ENCODE measurements around the gene COL17A1. TPM values are rescaled to one million over a fixed set of nuclear protein-coding genes. Genes with fewer than 3 reads are reported as not detected.

COL17A1 gene
- total and polyA plus RNA-seq, 8 donors: 0.45 to 53.3 (median 4.5) TPM

- DNase-seq: no peak
- 67 to 78% (median 76%) methylated on average over 16 of the region's 16 CpGs for WGBS, 5 donors
- Histone ChIP-seq H3K36me3 (peaks cover 3 to 23% (median 17%) of the 10 kb centered on the region in 4 donors), H3K4me3 (no peak overlapping the region), H3K9me3 (no peaks in the 10 kb centered on the region), H3K27ac (no peak overlapping the region), H3K27me3 (no peaks in the 10 kb centered on the region), H3K4me1 (no peaks in the 10 kb centered on the region)
- intact Hi-C loops (cut with DNase I; ENCODE audit: low total_unique reads): no loop called here
- TF ChIP-seq, protein P1, sequence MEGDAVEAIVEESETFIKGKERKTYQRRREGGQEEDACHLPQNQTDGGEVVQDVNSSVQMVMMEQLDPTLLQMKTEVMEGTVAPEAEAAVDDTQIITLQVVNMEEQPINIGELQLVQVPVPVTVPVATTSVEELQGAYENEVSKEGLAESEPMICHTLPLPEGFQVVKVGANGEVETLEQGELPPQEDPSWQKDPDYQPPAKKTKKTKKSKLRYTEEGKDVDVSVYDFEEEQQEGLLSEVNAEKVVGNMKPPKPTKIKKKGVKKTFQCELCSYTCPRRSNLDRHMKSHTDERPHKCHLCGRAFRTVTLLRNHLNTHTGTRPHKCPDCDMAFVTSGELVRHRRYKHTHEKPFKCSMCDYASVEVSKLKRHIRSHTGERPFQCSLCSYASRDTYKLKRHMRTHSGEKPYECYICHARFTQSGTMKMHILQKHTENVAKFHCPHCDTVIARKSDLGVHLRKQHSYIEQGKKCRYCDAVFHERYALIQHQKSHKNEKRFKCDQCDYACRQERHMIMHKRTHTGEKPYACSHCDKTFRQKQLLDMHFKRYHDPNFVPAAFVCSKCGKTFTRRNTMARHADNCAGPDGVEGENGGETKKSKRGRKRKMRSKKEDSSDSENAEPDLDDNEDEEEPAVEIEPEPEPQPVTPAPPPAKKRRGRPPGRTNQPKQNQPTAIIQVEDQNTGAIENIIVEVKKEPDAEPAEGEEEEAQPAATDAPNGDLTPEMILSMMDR (IDR thresholded peaks at IDR 0.05): no peak
- TF ChIP-seq POLR2AphosphoS5 (IDR thresholded peaks at IDR 0.05) (no peak), EP300 (IDR thresholded peaks at IDR 0.05) (no peak), POLR2A (IDR thresholded peaks at IDR 0.05) (no peak)
These were observed 48.3 kb downstream of the COL17A1 start for GRCh38 chr10:104037261-104037951.

DNA sequence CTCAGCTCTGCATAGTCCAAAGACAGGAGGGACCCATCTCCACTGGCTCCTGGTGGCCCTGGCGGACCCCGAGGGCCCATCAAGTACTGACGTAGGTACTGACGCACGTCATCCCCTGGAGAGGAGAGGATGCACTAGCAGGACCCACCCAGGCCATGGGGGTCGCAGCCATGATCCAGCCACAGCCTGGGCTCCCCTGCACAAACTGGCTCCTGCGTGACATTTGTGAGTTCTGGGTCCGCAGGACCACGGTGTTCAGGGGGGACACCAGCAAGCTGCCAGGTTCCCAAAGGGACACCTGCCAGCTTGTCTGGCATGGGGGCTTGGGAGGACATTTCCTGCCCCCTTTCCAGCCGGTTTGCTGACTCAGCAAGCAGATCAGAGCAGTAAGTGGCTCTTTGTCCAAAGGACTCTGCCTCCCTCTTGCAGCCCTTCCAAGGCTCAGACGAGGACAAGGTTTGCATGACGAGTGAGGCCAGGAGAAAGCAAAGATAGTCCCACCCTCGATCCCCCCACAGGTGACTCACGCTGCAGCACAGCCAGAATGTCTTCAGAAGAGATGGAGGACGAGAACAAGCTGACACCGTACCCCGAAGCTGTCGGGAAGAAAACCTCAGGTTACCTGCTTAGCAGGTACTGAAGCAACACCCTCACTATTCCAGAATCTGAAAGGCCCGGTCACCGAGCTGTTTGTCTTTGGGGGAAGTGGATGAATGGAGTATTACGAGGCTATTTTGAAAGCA lies 49.0 kb downstream of the COL17A1 start:
- Histone ChIP-seq H3K27ac (no peak overlapping the region), H3K4me3 (no peak overlapping the region), H3K27me3 (no peaks in the 10 kb centered on the region), H3K36me3 (peaks cover 6 to 30% (median 24%) of the 10 kb centered on the region in 4 donors), H3K9me3 (no peaks in the 10 kb centered on the region), H3K4me1 (no peaks in the 10 kb centered on the region)
- 63 to 77% (median 67%) methylated on average over 16 to 21 of the region's 21 CpGs for WGBS, 5 donors
- no peak for DNase-seq
- intact Hi-C loops (cut with DNase I; ENCODE audit: low total_unique reads): no loop called here
- no peak for TF ChIP-seq POLR2A (IDR thresholded peaks at IDR 0.05)
- TF ChIP-seq, protein P1 (IDR thresholded peaks at IDR 0.05): no peak
- TF ChIP-seq EP300 (IDR thresholded peaks at IDR 0.05): no peak
- TF ChIP-seq POLR2AphosphoS5 (IDR thresholded peaks at IDR 0.05): no peak

DNA sequence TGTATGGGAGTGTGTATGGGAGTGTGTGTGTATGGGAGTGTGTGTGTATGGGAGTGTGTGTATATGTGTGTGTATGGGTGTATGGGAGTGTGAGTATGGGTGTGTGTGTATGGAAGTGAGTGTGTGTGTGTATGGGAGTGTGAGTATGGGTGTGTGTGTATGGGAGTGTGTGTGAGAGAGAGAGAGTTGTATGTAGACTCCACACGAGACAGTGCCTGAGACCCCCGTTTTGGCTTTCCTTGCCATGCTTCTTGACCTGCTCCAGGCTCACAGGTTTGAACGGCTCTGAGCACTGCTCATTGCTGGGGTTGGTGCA lies 49.7 kb downstream of the COL17A1 start:
- Histone ChIP-seq H3K9me3 (no peaks in the 10 kb centered on the region), H3K36me3 (peaks cover 6 to 37% (median 26%) of the 10 kb centered on the region in 4 donors), H3K27me3 (no peaks in the 10 kb centered on the region), H3K4me1 (no peaks in the 10 kb centered on the region), H3K27ac (no peak overlapping the region), H3K4me3 (no peak overlapping the region)
- intact Hi-C loops (cut with DNase I; ENCODE audit: low total_unique reads): no loop called here
- no peak for DNase-seq
- WGBS, 5 donors: 50 to 74% (median 61%) methylated on average over 3 of the region's 3 CpGs
- no peak for TF ChIP-seq EP300 (IDR thresholded peaks at IDR 0.05)
- TF ChIP-seq POLR2AphosphoS5 (IDR thresholded peaks at IDR 0.05): no peak
- no peak for TF ChIP-seq POLR2A (IDR thresholded peaks at IDR 0.05)
- TF ChIP-seq, protein P1 (IDR thresholded peaks at IDR 0.05): no peak

GRCh38 chr10:104035194-104036068 lies 50.2 kb downstream of the COL17A1 start:
- Histone ChIP-seq H3K36me3 (peaks cover 6 to 43% (median 28%) of the 10 kb centered on the region in 4 donors), H3K27me3 (no peaks in the 10 kb centered on the region), H3K9me3 (no peaks in the 10 kb centered on the region), H3K4me1 (no peaks in the 10 kb centered on the region), H3K27ac (no peak overlapping the region), H3K4me3 (no peak overlapping the region)
- intact Hi-C loops (cut with DNase I; ENCODE audit: low total_unique reads): no loop called here
- WGBS, 5 donors: 75 to 83% (median 82%) methylated on average over 13 to 18 of the region's 18 CpGs
- TF ChIP-seq, protein P1 (IDR thresholded peaks at IDR 0.05): no peak
- TF ChIP-seq POLR2A (IDR thresholded peaks at IDR 0.05): no peak
- no peak for TF ChIP-seq EP300 (IDR thresholded peaks at IDR 0.05)
- TF ChIP-seq POLR2AphosphoS5 (IDR thresholded peaks at IDR 0.05): no peak
- no peak for DNase-seq

All from stomach (tissue), 9 donors.